Epithelial cell of prostate (primary cell): Measurements from ENCODE around the gene SOWAHA.
"Not testable (repeated sequence)": the region's sequence is repeated elsewhere in the genome, so short reads cannot be mapped to it uniquely, and the experiment has no call there.

Experiments
- DNase-seq: peaks from one replicate; pipeline ENCODE4 v3.0.0-alpha.2; 2011; ENCODE audit warnings: low read depth, low spot score
- H3K27ac ChIP-seq: fragments of 450-650 bp; 2 replicates; pipeline ENCODE4 v1.5.1; 2017; ENCODE audit warnings: mild to moderate bottlenecking

Gene SOWAHA

GRCh38 chr5:132805872-132806271 lies 7.2 kb upstream of the SOWAHA start:
- not testable (repeated sequence) for DNase-seq

GRCh38 chr5:132806804-132807162 lies 6.3 kb upstream of the SOWAHA start:
- H3K27ac ChIP-seq, DNase-seq: not testable (repeated sequence)

More at GRCh38 chr5:132805872-132806271, 7.2 kb upstream of the SOWAHA start:
- H3K27ac ChIP-seq: not testable (repeated sequence)

- no peak for DNase-seq
- no peak overlapping the region for H3K27ac ChIP-seq
These were observed 5.8 kb upstream of the SOWAHA start for GRCh38 chr5:132807163-132807838.

- no peak overlapping the region for H3K27ac ChIP-seq
- DNase-seq: no peak
These were observed 4.7 kb upstream of the SOWAHA start for GRCh38 chr5:132808448-132808847.

GRCh38 chr5:132808866-132809265 lies 4.2 kb upstream of the SOWAHA start:
- no peak overlapping the region for H3K27ac ChIP-seq
- no peak for DNase-seq

GRCh38 chr5:132810605-132811004 lies 2.5 kb upstream of the SOWAHA start:
- no peak overlapping the region for H3K27ac ChIP-seq

GRCh38 chr5:132812123-132812765 lies 858 bp upstream of the SOWAHA start:
- no peak overlapping the region for H3K27ac ChIP-seq
- DNase-seq: no peak

More at GRCh38 chr5:132810605-132811004, 2.5 kb upstream of the SOWAHA start:
- DNase-seq: no peak

GRCh38 chr5:132813599-132814502 lies 749 bp downstream of the SOWAHA start:
- DNase-seq: no peak
- no peak overlapping the region for H3K27ac ChIP-seq

GRCh38 chr5:132814503-132815294 lies 1.6 kb downstream of the SOWAHA start:
- no peak for DNase-seq

GRCh38 chr5:132815454-132815853 lies 2.4 kb downstream of the SOWAHA start:
- no peak overlapping the region for H3K27ac ChIP-seq
- DNase-seq: no peak

More at GRCh38 chr5:132814503-132815294, 1.6 kb downstream of the SOWAHA start:
- H3K27ac ChIP-seq: no peak overlapping the region

- DNase-seq: no peak
- no peak overlapping the region for H3K27ac ChIP-seq
These were observed 3.0 kb downstream of the SOWAHA start for GRCh38 chr5:132816083-132816482.

- no peak for DNase-seq
- H3K27ac ChIP-seq: no peak overlapping the region
These were observed 3.5 kb downstream of the SOWAHA start for GRCh38 chr5:132816554-132816953.

- no peak overlapping the region for H3K27ac ChIP-seq
- DNase-seq: no peak
These were observed 3.9 kb downstream of the SOWAHA start for GRCh38 chr5:132817011-132817410.

- no peak for DNase-seq
- no peak overlapping the region for H3K27ac ChIP-seq
These were observed 6.4 kb downstream of the SOWAHA start for GRCh38 chr5:132819468-132819867.

GRCh38 chr5:132820162-132820754 lies 7.2 kb downstream of the SOWAHA start:
- DNase-seq: peak; percentile 51
- no peak overlapping the region for H3K27ac ChIP-seq

- no peak overlapping the region for H3K27ac ChIP-seq
- DNase-seq: no peak
These were observed 8.2 kb downstream of the SOWAHA start for GRCh38 chr5:132821350-132821749.

GRCh38 chr5:132821791-132822190 lies 8.7 kb downstream of the SOWAHA start:
- no peak for DNase-seq
- H3K27ac ChIP-seq: no peak overlapping the region

GRCh38 chr5:132822650-132823480 lies 9.8 kb downstream of the SOWAHA start:
- DNase-seq: no peak

GRCh38 chr5:132823481-132824050 lies 10.5 kb downstream of the SOWAHA start:
- no peak overlapping the region for H3K27ac ChIP-seq
- DNase-seq: no peak

More at GRCh38 chr5:132822650-132823480, 9.8 kb downstream of the SOWAHA start:
- H3K27ac ChIP-seq: no peak overlapping the region
